Measurements from ENCODE around the gene HMGN3. TPM values are rescaled to one million over a fixed set of nuclear protein-coding genes. Genes with fewer than 3 reads are reported as not detected.

HMGN3 gene
- total RNA-seq, 1 donor from 2014 or later, result 98.2 TPM

- Mint-ChIP-seq H3K27me3 (ENCODE audit: unreplicated experiment) (peaks cover 2% of the 10 kb centered on the region), H3K4me1 (ENCODE audit: unreplicated experiment) (peaks cover 23% of the 10 kb centered on the region), H3K27ac (ENCODE audit: unreplicated experiment) (no peak overlapping the region), H3K4me3 (ENCODE audit: unreplicated experiment) (no peak overlapping the region), H3K9me3 (ENCODE audit: unreplicated experiment) (no peaks in the 10 kb centered on the region), H3K36me3 (ENCODE audit: low read depth, unreplicated experiment) (peaks cover 11% of the 10 kb centered on the region)
- no peak for TF ChIP-seq CTCF (IDR thresholded peaks at IDR 0.05; ENCODE audit: unreplicated experiment)
- no peak for DNase-seq (ENCODE audit: low spot score)
Observed at GRCh38 chr6:79201983-79202382, 32.5 kb downstream of the HMGN3 start.

- TF ChIP-seq CTCF (IDR thresholded peaks at IDR 0.05; ENCODE audit: unreplicated experiment), result no peak
- H3K27me3 Mint-ChIP-seq (ENCODE audit: unreplicated experiment), result peaks cover 2% of the 10 kb centered on the region
- H3K27ac Mint-ChIP-seq (ENCODE audit: unreplicated experiment), result no peak overlapping the region
- H3K4me1 Mint-ChIP-seq (ENCODE audit: unreplicated experiment), result peaks cover 24% of the 10 kb centered on the region
- peaks cover 9% of the 10 kb centered on the region for H3K36me3 Mint-ChIP-seq (ENCODE audit: low read depth, unreplicated experiment)
- no peak for DNase-seq (ENCODE audit: low spot score)
- H3K4me3 Mint-ChIP-seq (ENCODE audit: unreplicated experiment), result no peak overlapping the region
- H3K9me3 Mint-ChIP-seq (ENCODE audit: unreplicated experiment), result no peaks in the 10 kb centered on the region
Observed at GRCh38 chr6:79201143-79201542, 33.3 kb downstream of the HMGN3 start.

- Mint-ChIP-seq H3K4me1 (ENCODE audit: unreplicated experiment) (peaks cover 8% of the 10 kb centered on the region), H3K27ac (ENCODE audit: unreplicated experiment) (no peak overlapping the region), H3K9me3 (ENCODE audit: unreplicated experiment) (peaks cover 5% of the 10 kb centered on the region), H3K27me3 (ENCODE audit: unreplicated experiment) (peaks cover 1% of the 10 kb centered on the region), H3K36me3 (ENCODE audit: low read depth, unreplicated experiment) (peaks cover 5% of the 10 kb centered on the region), H3K4me3 (ENCODE audit: unreplicated experiment) (no peak overlapping the region)
- TF ChIP-seq CTCF (IDR thresholded peaks at IDR 0.05; ENCODE audit: unreplicated experiment), result no peak
- DNase-seq (ENCODE audit: low spot score), result no peak
Observed at GRCh38 chr6:79196912-79197311, 37.6 kb downstream of the HMGN3 start.

GRCh38 chr6:79193971-79194370 lies 40.5 kb downstream of the HMGN3 start:
- TF ChIP-seq CTCF (IDR thresholded peaks at IDR 0.05; ENCODE audit: unreplicated experiment), result no peak
- no peaks in the 10 kb centered on the region for H3K27me3 Mint-ChIP-seq (ENCODE audit: unreplicated experiment)
- H3K27ac Mint-ChIP-seq (ENCODE audit: unreplicated experiment), result no peak overlapping the region
- H3K36me3 Mint-ChIP-seq (ENCODE audit: low read depth, unreplicated experiment), result peaks cover 9% of the 10 kb centered on the region
- no peak for DNase-seq (ENCODE audit: low spot score)
- H3K9me3 Mint-ChIP-seq (ENCODE audit: unreplicated experiment), result peaks cover 5% of the 10 kb centered on the region
- no peak overlapping the region for H3K4me3 Mint-ChIP-seq (ENCODE audit: unreplicated experiment)
- H3K4me1 Mint-ChIP-seq (ENCODE audit: unreplicated experiment), result peaks cover 4% of the 10 kb centered on the region

GRCh38 chr6:79189760-79190350 lies 44.6 kb downstream of the HMGN3 start:
- no peaks in the 10 kb centered on the region for H3K4me1 Mint-ChIP-seq (ENCODE audit: unreplicated experiment)
- no peak for DNase-seq (ENCODE audit: low spot score)
- H3K27me3 Mint-ChIP-seq (ENCODE audit: unreplicated experiment), result no peaks in the 10 kb centered on the region
- TF ChIP-seq CTCF (IDR thresholded peaks at IDR 0.05; ENCODE audit: unreplicated experiment), result no peak
- peaks cover 5% of the 10 kb centered on the region for H3K9me3 Mint-ChIP-seq (ENCODE audit: unreplicated experiment)
- H3K27ac Mint-ChIP-seq (ENCODE audit: unreplicated experiment), result no peak overlapping the region
- no peak overlapping the region for H3K4me3 Mint-ChIP-seq (ENCODE audit: unreplicated experiment)
- H3K36me3 Mint-ChIP-seq (ENCODE audit: low read depth, unreplicated experiment), result peaks cover 9% of the 10 kb centered on the region
